Stimulated activated CD8-positive, alpha-beta memory T cell treated with anti-CD3 and anti-CD28 coated beads, Interleukin-15, amount 100 ng/mL, for 1 hour (primary cell): ENCODE data around the gene VIPAS39.
"Not testable (repeated sequence)": the region's sequence is repeated elsewhere in the genome, so short reads cannot be mapped to it uniquely, and the experiment has no call there.

ENCODE experiments used
- DNase-seq: peaks from one replicate; pipeline ENCODE4 v3.0.0-alpha.2; 2020; ENCODE audit warnings: low read depth

Gene VIPAS39

GRCh38 chr14:77470224-77470870 is 12.9 kb upstream of the VIPAS39 start:
- no peak for DNase-seq

- DNase-seq, result no peak
These were observed 12.1 kb upstream of the VIPAS39 start for GRCh38 chr14:77469539-77469938.

- DNase-seq, result no peak
These were observed 11.7 kb upstream of the VIPAS39 start for GRCh38 chr14:77469067-77469505.

DNA sequence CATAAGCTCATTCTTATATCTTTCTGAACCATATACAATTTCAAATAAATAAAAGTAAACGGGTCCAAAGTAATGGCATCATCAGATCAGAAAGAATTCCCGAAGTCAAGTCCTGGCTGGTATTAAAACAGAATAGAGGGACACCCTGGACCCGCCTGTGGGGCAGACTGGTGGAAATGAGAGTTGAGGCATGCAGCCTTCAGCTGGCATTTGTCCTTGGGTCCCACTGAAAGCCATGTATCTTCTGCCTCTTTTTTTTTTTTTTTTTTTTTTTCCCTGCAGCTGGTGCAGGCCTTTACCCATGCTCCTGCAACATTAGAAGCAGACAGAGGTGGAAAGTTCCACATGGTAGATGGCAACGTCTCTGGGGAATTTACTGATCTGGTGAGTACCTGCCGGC is 10.4 kb upstream of the VIPAS39 start:
- DNase-seq, result no peak

DNA sequence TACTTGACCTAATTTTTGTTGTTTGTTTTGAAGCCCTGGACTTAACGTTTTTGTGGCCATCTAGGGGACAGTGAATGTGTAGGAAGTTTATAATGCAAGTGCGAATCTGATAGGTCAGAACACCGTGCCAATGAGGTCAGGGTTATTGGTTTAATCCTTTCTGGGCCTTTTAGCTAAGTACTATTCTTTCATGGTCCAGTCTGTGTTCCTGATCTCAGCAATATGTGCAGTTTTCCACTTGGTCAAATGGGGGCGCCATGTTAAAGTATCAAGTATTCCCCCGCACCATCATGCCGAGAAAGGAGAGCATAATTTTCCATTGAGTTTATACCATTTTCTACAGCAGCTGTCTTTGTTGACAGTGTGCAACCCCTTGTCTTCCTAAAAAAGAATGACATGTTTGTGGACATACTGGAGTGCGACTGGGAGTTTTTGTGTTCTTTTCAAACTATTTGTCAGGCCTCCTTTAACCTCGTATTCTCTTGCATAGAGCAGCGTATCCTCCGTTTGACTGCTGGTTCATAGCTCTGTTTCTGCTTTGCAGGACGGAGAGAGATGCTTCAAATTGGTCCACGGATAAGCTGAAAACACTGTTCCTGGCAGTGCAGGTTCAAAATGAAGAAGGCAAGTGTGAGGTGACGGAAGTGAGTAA is 1.8 kb upstream of the VIPAS39 start:
- DNase-seq, result peak; percentile 34

- DNase-seq, result no peak
These were observed 999 bp upstream of the VIPAS39 start for GRCh38 chr14:77458249-77458950.

DNA sequence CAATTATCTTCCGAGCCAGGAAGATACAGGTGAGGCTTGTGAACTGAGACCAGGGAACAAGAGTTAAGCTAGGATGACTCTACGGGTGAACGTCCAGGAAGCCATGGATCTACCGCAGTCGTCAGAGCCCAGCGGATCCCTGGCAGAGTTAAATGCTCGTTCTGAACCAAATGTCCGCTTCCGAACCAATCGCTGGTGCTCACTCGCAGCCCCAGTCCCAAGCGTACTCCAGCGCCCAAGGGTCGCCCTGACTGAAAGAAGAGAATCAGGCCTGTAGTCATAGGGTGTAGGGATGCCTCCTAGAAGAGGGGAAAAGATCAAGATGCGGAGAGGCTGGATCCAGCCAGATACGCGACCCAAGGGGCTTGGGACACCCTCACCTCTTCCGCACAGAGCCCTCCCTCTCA is 283 bp downstream of the VIPAS39 start:
- DNase-seq, result no peak

- no peak for DNase-seq
These were observed 1.3 kb downstream of the VIPAS39 start for GRCh38 chr14:77455966-77456640.

- no peak for DNase-seq
These were observed 15.2 kb downstream of the VIPAS39 start for GRCh38 chr14:77442196-77442595.

DNA sequence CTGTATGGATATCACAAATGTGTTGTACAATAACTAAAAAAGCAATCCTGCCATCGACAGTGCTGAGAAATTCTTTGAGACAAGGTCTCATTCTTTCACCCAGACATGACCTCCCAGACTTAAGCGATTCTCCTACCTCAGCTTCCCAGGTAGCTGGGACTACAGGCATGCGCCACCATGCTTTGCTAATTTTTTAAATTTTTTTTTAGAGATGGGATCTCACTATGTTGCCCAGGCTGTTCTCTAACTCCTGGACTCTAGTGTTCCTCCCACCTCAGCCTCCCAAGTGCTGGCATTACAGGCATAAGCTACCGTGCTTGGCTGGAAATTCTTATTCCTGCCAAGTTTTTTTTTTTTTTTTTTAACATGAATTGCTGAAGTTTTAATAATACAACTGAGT is 17.5 kb downstream of the VIPAS39 start:
- DNase-seq, result no peak

DNA sequence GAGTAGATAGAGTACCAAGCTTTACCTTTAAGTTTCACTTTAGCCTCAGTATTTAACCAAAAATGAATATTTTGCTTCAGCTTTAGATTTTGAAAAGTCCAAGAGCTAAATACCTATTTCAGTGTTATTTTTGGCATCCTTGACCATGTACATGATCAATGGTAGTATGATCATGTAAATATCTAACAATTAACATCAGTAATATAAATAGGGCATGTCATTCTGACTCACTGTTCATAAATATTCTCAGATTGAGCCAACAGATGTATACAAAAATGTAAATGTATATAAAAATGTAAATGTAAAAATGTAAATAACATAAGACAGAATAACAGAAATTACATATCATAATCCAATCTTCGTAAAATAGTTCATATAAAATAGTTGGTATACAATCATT is 18.8 kb downstream of the VIPAS39 start:
- no peak for DNase-seq

DNA sequence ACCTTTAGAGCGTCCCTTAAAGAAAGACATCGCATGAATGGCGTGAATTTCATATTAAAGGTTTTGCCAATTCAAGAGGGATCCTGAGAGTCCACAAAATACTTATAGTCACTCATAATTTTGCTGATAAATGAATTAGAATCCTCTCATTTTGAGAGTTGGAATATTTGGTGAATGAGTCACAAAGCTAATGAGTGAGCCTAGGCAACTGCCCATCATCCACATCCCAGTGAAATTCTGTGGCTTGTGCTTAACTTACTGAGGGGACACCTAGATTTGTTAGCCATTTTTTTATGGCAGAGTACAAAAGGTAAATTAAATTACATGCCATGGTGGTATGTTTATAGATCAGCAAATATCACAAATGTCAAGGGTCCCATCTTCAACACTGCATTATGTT is 21.4 kb downstream of the VIPAS39 start:
- no peak for DNase-seq

DNA sequence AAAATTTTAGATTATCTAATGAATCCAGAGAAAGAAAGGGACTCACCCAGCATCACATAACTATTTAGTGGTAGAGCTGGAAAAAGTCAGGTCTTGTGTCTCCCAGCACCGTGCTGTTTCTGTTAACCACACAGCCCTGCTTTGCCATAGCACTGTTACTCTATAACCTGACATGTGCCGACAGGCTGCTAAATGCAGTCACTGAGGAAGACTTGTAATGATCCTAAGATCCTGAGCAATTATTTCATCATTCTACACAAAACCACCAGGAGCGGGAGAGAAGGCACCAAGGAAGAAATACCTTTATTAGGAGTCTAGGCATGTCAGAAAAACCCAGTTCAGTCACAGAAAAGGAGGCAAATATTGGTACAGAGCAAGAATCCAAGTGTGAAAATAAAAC is 31.0 kb downstream of the VIPAS39 start:
- DNase-seq, result no peak

DNA sequence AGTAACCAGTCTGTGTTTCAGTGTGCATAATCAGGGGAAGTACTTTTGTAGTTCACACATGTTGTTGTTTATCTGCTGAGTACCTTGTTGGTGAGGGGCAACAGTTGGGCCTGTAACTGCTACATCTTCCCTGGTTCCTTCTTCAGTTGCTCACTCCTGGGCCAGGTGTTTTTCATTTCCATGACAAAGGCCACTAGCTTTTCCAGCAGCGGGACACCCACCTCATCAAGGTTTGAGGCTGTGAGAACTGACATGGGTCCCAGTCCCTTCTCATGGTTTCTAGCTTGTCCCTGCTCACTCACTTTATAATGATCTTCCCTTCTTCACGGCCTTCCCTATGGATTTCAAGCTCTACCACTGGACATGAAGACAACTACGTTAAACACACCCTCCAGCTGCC is 32.5 kb downstream of the VIPAS39 start:
- DNase-seq, result no peak

- DNase-seq, result no peak
These were observed 34.0 kb downstream of the VIPAS39 start, which contains the start of gene NOXRED1 for GRCh38 chr14:77423423-77423822. TSS of gene NOXRED1 (minus strand) at chr14:77423523. CDS start at chr14:77422889, 634 bp downstream.

DNA sequence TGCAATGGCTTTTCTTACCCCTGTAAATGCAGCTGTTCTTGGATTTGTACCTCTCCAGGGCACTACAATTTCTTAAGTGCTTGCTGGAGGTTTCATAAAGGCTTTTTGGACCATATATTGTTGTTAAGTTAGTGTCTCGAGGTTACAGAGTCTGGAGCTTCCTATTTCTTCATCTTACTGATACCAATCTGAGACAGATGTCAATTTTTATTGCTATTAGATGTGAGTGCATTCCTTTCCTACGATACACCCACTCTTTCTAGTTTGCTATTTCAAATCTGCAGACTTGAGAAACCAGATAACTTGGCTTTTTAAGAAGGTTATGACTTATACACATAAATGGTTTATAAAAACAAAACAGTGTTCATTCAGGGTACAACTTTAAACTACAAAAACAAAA is 36.2 kb downstream of the VIPAS39 start:
- no peak for DNase-seq

GRCh38 chr14:77416836-77417235 is 40.6 kb downstream of the VIPAS39 start:
- no peak for DNase-seq

DNA sequence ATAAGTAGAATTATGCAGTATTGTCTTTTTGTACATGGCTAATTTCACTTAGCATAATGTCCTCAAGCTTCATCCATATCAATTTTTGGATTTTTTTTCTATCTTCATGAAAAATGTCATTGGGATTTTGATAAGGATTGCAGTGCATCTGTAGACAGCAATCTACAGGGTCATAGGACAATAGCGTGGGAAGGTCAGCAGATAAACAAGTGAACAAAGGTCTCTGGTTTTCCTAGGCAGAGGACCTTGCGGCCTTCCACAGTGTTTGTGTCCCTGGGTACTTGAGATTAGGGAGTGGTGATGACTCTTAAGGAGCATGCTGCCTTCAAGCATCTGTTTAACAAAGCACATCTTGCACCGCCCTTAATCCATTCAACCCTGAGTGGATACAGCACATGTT is 41.3 kb downstream of the VIPAS39 start:
- not testable (repeated sequence) for DNase-seq

DNA sequence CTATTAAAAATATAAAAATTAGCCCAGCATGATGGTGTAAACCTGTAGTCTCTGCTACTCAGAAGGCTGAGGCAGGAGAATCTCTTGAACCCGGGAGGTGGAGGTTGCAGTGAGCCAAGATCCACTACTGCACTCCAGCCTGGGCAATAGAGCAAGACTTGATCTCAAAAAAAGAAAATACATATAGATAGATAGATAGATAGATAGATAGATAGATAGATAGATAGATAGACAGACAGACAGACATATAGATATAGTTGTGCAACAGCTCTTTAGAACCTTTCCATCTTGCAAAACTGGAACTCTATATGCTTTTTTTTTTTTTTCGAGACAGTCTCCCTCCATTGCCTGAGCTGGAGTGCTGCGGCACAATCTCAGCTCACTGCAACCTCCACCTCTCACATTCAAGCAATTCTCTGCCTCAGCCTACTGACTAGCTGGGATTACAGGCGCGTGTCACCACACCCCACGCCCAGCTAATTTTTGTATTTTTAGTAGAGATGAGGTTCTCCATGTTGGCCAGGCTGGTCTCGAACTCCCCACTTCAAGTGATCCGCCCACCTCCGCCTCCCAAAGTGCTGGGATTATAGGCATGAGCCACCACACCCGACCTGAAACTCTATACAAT is 41.9 kb downstream of the VIPAS39 start:
- not testable (repeated sequence) for DNase-seq

- DNase-seq, result no peak
These were observed 48.3 kb downstream of the VIPAS39 start for GRCh38 chr14:77409131-77409533.

DNA sequence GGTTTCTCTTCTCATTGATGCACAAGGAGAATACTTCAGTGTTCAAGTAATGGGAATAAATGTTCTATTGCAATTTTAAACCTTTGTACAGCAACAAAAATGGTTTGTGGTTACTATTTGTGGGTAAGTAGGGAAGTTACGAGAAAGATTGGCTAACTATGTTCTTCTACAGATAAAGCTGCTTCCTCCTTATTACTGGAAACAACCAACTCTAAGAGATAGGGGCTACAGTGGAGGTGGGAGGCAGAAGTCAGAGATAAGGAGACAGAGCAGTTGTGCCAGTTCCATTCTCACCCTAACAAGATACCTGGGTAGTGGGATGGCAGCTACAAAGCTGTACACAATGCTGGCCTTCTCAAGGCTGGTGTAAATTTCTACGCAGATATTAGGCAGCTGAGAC is 50.2 kb downstream of the VIPAS39 start:
- no peak for DNase-seq

- no peak for DNase-seq
These were observed 50.7 kb downstream of the VIPAS39 start for GRCh38 chr14:77406718-77407117.
